Measurements from ENCODE around the gene SPTBN1.

GRCh38 chr2:54664238-54664786 lies 208.2 kb downstream of the SPTBN1 start:
- TF ChIP-seq CTCF (IDR thresholded peaks at IDR 0.05; ENCODE audit: low read depth, low read length) (no peak), EZH2phosphoT487 (IDR thresholded peaks at IDR 0.05; ENCODE audit: low read depth) (no peak)
